Effector memory CD4-positive, alpha-beta T cell (primary cell): ENCODE data around the gene CKAP5.
"Not testable (repeated sequence)": the region's sequence is repeated elsewhere in the genome, so short reads cannot be mapped to it uniquely, and the experiment has no call there.

Source experiments
- DNase-seq, 3 donors: peaks; one replicate each; pipeline ENCODE4 v3.0.0-alpha.2; 2020
- H3K27ac ChIP-seq: 2 replicates; pipeline ENCODE4 v1.7.0; 2013; ENCODE audit warnings: mild to moderate bottlenecking, low read length, moderate library complexity; ENCODE audit not compliant: insufficient read depth, poor library complexity, severe bottlenecking
- H3K27me3 ChIP-seq: replicated peaks from 2 replicates; pipeline ENCODE4 v1.7.0; 2013; ENCODE audit warnings: mild to moderate bottlenecking, low read length; ENCODE audit not compliant: insufficient read depth, control insufficient read depth, poor library complexity, severe bottlenecking
- H3K36me3 ChIP-seq: 2 replicates; pipeline ENCODE4 v1.7.0; 2013; ENCODE audit warnings: mild to moderate bottlenecking, low read length, moderate library complexity; ENCODE audit not compliant: control insufficient read depth, insufficient read depth
- H3K4me1 ChIP-seq: 2 replicates; pipeline ENCODE4 v1.7.0; 2013; ENCODE audit warnings: low read length, mild to moderate bottlenecking; ENCODE audit not compliant: control insufficient read depth, insufficient read depth, poor library complexity, severe bottlenecking
- H3K4me3 ChIP-seq: 2 replicates; pipeline ENCODE4 v1.7.0; 2013; ENCODE audit warnings: low read length, low read depth, mild to moderate bottlenecking; ENCODE audit not compliant: insufficient read depth, poor library complexity, severe bottlenecking
- H3K9me3 ChIP-seq: 2 replicates; pipeline ENCODE4 v1.7.0; 2013; ENCODE audit warnings: mild to moderate bottlenecking, low read length, moderate library complexity; ENCODE audit not compliant: control insufficient read depth

Gene CKAP5

DNA sequence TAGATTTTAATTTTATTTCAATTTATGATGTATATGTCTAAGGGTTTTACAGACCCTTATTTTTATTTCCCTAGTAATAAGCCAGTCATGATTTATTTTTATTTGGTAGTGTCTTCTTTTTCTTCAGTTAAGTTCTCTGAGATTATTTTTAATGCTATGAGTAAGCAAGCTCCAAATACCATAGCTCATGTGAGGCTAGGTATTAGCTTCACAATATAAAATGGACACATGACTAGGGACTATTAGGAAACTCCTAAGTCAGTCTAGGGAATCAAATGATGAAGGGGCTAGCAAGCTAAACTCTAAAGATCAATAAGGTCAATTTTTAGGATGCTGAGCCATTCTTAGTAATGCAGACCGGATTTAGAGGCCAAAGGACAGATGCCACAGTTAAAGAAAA is 45.9 kb downstream of the CKAP5 start:
- H3K27ac ChIP-seq = no peak overlapping the region
- H3K4me3 ChIP-seq = no peak overlapping the region
- H3K4me1 ChIP-seq = no peaks in the 10 kb centered on the region
- peaks cover 17% of the 10 kb centered on the region for H3K36me3 ChIP-seq
- DNase-seq = no peak
- H3K9me3 ChIP-seq = no peaks in the 10 kb centered on the region
- no peaks in the 10 kb centered on the region for H3K27me3 ChIP-seq

DNA sequence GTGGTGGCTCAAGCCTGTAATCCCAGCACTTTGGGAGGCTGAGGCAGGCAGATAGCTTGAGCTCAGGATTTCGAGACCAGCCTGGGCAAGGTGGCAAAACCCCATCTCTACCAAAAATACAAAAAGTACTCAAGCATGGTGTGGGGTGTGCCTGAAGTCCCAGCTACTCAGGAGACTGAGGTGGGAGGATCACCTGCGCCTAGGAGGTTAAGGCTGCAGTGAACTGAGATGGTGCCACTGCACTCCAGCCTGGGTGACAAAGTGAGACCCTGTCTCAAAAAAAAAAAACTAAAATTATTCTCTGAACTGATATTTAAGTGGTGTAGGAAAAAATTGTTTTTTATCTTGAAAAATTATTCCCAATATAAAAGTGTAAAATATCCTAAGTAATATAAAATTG is 46.4 kb downstream of the CKAP5 start:
- H3K27ac ChIP-seq, H3K4me1 ChIP-seq, H3K4me3 ChIP-seq, H3K27me3 ChIP-seq, H3K9me3 ChIP-seq, DNase-seq: not testable (repeated sequence)
- peaks cover 19% of the 10 kb centered on the region for H3K36me3 ChIP-seq

DNA sequence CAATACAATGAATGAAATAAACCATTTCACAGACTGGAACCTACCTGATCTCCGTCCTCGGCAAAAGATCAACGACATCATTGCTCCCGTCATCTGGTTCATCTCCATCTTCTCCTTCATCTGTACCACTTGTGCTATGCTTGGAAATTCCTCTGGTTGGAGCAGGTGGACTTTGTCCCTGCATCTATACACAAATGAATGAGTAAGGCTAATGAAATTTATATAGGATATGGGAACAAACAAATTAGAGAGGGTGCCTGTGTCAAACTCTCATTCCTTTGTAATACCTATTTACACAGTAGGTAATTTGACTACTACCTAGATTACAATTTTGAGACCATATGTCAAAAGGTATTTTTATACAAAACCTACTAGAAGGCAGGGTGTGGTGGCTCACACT is 67.7 kb downstream of the CKAP5 start:
- peaks cover 39% of the 10 kb centered on the region for H3K36me3 ChIP-seq

DNA sequence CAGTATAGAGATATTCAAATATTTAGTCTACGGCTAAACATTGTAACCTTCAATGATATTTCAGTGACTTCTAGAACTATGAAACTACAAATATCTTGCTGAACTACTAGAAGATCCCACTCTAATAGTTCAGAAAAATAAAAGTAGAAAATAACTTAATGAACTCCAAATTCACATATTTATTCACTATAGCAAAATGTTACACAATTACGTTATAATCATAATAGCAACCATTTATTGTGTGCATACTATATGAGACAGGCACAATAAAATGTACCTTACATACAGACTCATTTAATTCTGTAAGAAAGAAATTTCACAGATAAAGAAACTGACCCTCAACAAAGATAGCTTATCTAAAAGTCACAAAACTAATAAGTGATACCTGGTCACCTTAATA is 69.2 kb downstream of the CKAP5 start:
- H3K4me3 ChIP-seq = no peak overlapping the region
- no peaks in the 10 kb centered on the region for H3K9me3 ChIP-seq
- no peak overlapping the region for H3K27ac ChIP-seq
- peaks cover 35% of the 10 kb centered on the region for H3K36me3 ChIP-seq
- H3K27me3 ChIP-seq = no peaks in the 10 kb centered on the region
- DNase-seq = no peak
- no peaks in the 10 kb centered on the region for H3K4me1 ChIP-seq

More for the DNA sequence above, 67.7 kb downstream of the CKAP5 start:
- H3K9me3 ChIP-seq = no peaks in the 10 kb centered on the region
- no peaks in the 10 kb centered on the region for H3K27me3 ChIP-seq
- no peaks in the 10 kb centered on the region for H3K4me1 ChIP-seq
- no peak overlapping the region for H3K27ac ChIP-seq
- DNase-seq = no peak
- H3K4me3 ChIP-seq = no peak overlapping the region

DNA sequence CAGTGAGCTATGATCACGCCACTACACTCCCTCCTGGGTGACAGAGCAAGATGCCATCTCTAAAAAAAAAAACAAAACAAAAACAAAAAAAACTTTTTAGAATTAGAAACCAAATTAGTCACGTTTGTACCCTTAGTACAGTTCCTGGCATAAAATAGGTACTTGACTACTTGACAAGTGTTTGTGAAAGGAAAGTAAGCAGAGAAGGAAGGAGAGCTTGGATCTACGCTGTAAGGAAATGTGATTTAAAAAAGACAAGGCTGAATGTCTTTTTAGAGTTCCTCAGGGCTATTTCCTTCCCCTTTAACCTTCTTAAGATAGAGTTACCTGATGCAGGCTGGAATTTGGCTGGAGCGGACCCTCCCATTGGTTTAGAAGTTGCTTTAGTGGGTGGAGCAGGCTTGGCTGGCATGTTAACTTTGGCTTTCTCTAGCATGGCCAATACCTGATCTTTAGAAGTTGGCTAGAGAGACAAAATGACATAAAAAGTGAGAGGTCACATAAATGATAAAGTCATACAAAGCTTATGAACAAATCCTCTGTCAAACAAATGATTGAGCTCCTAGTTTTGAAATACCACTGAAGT is 76.4 kb downstream of the CKAP5 start:
- Histone ChIP-seq H3K36me3 (peaks cover 38% of the 10 kb centered on the region), H3K9me3 (no peaks in the 10 kb centered on the region), H3K27ac (no peak overlapping the region), H3K4me3 (no peak overlapping the region), H3K4me1 (no peaks in the 10 kb centered on the region), H3K27me3 (no peaks in the 10 kb centered on the region)
- no peak for DNase-seq

DNA sequence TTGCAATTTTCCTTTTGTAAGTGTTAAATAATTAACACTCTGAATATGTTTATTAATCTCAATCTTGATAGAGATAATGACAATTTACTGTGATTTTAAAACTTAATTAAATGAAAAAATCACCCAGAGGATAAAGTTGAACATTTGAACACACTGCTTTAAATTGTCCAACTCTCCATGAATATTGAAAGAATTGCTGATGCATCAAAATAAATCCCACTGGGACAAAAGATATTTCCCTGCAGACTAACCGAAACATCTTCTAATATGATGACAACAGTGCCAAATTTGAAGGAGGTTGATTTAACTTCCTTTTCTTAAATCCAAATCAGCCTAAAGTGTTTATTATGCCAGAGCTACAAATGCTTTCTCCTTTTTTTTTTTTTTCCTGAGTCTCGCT is 79.4 kb downstream of the CKAP5 start:
- H3K27ac ChIP-seq = no peak overlapping the region
- no peak for DNase-seq
- no peak overlapping the region for H3K4me3 ChIP-seq
- no peaks in the 10 kb centered on the region for H3K27me3 ChIP-seq
- H3K4me1 ChIP-seq = no peaks in the 10 kb centered on the region
- peaks cover 52% of the 10 kb centered on the region for H3K36me3 ChIP-seq
- H3K9me3 ChIP-seq = no peaks in the 10 kb centered on the region

DNA sequence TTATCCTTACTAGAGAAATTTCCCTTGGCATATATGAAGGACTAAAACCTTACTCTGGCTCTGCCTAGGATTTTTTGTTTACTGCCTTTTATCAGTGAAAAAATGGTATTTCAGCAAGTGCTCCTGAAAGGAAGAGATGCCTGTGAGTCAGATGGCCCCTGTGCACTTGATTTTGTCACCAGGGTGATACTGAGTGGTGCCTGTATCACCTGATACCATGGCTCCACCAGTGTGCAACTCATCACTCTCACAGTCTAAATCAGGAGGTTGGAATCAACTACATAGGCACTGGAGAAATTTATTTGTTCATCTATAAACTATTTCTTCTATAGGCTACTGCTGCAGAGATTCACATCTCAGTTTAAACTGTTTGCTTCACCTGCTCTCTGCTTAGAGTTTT is 83.8 kb downstream of the CKAP5 start:
- Histone ChIP-seq H3K27me3 (no peaks in the 10 kb centered on the region), H3K9me3 (no peaks in the 10 kb centered on the region), H3K4me3 (no peak overlapping the region), H3K4me1 (no peaks in the 10 kb centered on the region), H3K27ac (no peak overlapping the region), H3K36me3 (peaks cover 63% of the 10 kb centered on the region)
- DNase-seq = no peak

DNA sequence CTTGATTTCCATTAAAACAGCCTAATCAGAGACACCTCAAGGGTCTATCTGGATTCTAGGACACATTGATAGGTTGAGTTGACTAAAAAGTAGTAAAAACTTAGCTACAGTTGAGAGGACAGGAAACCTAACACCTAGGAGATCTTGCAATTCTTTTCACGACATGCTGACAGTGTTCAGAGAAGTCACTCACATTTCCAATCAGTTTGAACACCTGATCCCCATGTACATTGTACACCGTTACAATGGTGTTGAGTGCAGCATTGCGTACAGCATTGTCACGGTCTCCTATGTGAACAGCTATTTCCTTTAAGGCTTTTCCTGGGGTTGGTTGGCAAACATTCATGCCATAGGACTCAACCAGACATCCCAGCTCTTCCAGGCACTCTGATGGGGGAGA is 84.3 kb downstream of the CKAP5 start:
- DNase-seq = no peak
- Histone ChIP-seq H3K4me3 (no peak overlapping the region), H3K36me3 (peaks cover 59% of the 10 kb centered on the region), H3K27ac (no peak overlapping the region), H3K4me1 (no peaks in the 10 kb centered on the region), H3K9me3 (no peaks in the 10 kb centered on the region), H3K27me3 (no peaks in the 10 kb centered on the region)

DNA sequence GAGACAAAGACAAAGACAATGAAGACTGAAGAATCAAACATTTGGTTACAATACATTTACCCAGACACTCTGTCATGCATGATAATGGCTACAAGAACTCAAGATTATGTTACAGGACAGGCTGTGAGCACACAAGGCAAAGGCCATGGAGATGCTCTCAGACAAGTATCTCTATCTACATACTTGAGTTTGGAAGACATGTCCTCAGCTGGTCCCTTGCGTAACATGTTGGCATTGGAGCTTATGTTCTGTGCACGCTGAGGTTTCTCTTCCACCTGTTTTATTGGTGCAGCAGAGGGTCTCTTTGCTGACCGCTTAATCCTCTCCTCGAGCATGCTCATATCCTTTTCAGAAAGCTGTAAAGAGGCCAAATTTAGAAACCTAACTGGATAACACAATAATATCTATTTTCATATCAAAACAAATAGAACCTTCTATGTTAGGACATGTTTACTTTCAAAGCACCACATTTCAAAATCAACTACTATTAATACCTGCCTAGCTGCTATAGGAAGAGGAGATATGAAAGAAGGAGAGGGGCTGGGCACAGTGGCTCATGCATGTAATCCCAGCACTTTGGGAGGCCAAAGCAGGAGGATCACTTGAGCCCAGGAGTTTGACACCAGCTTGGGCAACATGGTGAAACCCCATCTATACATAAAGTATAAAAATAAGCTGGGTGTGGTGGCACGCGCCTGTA is 85.5 kb downstream of the CKAP5 start:
- Histone ChIP-seq H3K4me1 (no peaks in the 10 kb centered on the region), H3K27me3 (no peaks in the 10 kb centered on the region), H3K36me3 (peaks cover 53% of the 10 kb centered on the region), H3K9me3 (no peaks in the 10 kb centered on the region), H3K27ac (no peak overlapping the region), H3K4me3 (no peak overlapping the region)
- DNase-seq = no peak

DNA sequence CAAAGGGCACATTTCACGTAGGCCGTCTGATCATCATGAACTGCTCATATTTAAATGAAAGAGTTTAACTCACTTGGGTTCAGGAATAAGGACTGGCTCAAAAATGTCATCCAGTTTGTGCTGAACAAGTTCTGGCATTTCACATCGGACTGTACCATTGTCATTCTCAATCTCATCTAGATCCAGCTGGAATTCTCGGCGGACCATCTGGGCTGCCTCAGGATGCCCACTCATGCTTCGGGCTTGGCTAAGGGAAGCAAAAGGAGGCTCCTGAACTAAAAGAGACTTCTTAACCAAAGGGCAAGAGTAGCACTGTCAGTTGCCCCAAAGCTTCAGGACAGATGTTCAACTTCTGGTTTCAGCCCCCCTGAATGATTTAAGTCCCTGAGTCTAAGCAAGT is 86.9 kb downstream of the CKAP5 start:
- Histone ChIP-seq H3K4me1 (no peaks in the 10 kb centered on the region), H3K27me3 (no peaks in the 10 kb centered on the region), H3K27ac (no peak overlapping the region), H3K9me3 (no peaks in the 10 kb centered on the region), H3K4me3 (no peak overlapping the region), H3K36me3 (peaks cover 60% of the 10 kb centered on the region)
- no peak for DNase-seq
